Endothelial cell of umbilical vein (primary cell): ENCODE data around the gene PGP.

Source experiments
- CTCF ChIP-seq, 2 donors: IDR thresholded peaks; 1 replicate in 1 of 2; 2 replicates in 1 of 2; pipeline ENCODE4 v1.5.1; 2011; ENCODE audit warnings: low read length in 2 of 2, mild to moderate bottlenecking in 2 of 2, moderate library complexity in 2 of 2, control low read depth in 1 of 2, inconsistent platforms in 1 of 2, low read depth in 1 of 2; ENCODE audit not compliant: insufficient read depth in 1 of 2; ENCODE audit errors: extremely low read depth in 1 of 2
- JUN ChIP-seq: IDR thresholded peaks from 2 replicates; pipeline ENCODE4 v1.6.1; 2011; ENCODE audit warnings: borderline replicate concordance, low read depth; ENCODE audit not compliant: insufficient read length, insufficient read depth
- POLR2A ChIP-seq: IDR thresholded peaks from 2 replicates; pipeline ENCODE4 v1.6.1; 2012; ENCODE audit warnings: low read depth, mild to moderate bottlenecking, control low read depth, low read length
- POLR2AphosphoS5 ChIP-seq: IDR thresholded peaks from 2 replicates; pipeline ENCODE4 v1.6.1; 2012; ENCODE audit warnings: low read depth, mild to moderate bottlenecking, control low read depth, low read length, moderate library complexity; ENCODE audit not compliant: insufficient read depth
- TF ChIP-seq, protein P1 (sequence below): IDR thresholded peaks from 2 replicates; pipeline ENCODE4 v1.6.1; 2011; ENCODE audit not compliant: insufficient read depth, insufficient read length

DNA sequence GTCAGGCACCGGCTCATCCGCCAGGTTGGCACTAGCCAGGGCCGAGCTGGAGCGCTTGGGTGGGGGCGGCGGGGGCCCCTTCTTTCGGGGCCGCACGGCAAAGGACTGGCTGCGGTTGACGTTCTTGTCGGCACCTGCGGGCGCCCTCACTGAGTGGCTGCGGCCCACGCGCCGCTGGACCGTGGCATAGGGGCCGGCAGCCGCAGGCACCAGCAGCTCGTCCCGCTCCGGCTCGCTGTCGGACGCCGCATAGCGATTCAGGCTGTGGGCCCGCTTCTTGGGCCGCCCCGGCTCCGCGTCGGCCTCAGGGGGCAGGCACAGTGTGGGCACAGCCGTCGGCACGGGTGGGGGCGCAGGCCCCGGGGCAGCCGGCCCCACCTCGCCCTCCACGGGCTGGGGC, 34.2 kb downstream of the PGP start:
- no peak for TF ChIP-seq POLR2A
- TF ChIP-seq CTCF (IDR thresholded peaks at IDR 0.05; ENCODE audit: extremely low read depth in 1 of 2, insufficient read depth in 1 of 2, low read depth in 1 of 2, low read length in 2 of 2), result no peak
- no peak for TF ChIP-seq POLR2AphosphoS5
- TF ChIP-seq, protein P1, sequence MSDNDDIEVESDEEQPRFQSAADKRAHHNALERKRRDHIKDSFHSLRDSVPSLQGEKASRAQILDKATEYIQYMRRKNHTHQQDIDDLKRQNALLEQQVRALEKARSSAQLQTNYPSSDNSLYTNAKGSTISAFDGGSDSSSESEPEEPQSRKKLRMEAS, result no peak
- TF ChIP-seq JUN, result no peak
